K562 (cell line): ENCODE measurements around the gene SC5D. TPM values are rescaled to one million over a fixed set of nuclear protein-coding genes. Genes with fewer than 3 reads are reported as not detected.

Source experiments
- ATAC-seq: fragments of 200-7000 bp; cut with Tn5 transposase; 3 replicates; pipeline ENCODE4 v1.9.1; 2020; ENCODE audit warnings: moderate library complexity
- BruUV-seq: library from RNA; stranded (reverse); fragments of 400-500 nt; replicated peaks from 2 replicates; lab custom pipeline; 2021; lab: Mats Ljungman, UMichigan
- CTCF ChIA-PET: fragments of 300-600 bp; formaldehyde crosslinking; extraction: SDS; loops from one replicate; lab custom pipeline; 2021; ENCODE audit warnings: low intra/inter-chr PET ratio; lab: Yijun Ruan, JAX
- POLR2A ChIA-PET: fragments of 300-600, 350-650 bp; sonication (Branson Sonifier 250); formaldehyde crosslinking; extraction: SDS; loops from one replicate; lab custom pipeline; 2021; ENCODE audit warnings: antibody characterized with exemption, inconsistent platforms; lab: Yijun Ruan, JAX
- DNase-seq, 4 experiments: peaks; one replicate each; pipeline versions ENCODE4 v3.0.0 to v3.0.0-alpha.2; 2011 to 2018; ENCODE audit warnings: low spot score in 3 of 4, mixed read lengths in 3 of 4; ENCODE audit errors: extremely low read depth in 1 of 4
- FAIRE-seq: peaks from 2 replicates; lab custom pipeline; 2011; peaks lifted over from hg19 to GRCh38; lab: Jason Lieb, UNC
- H2AFZ ChIP-seq: 2 replicates; pipeline ENCODE4 v1.6.0; 2011; ENCODE audit warnings: low read depth, low read length, control low read depth, inconsistent platforms
- H3K27ac ChIP-seq: fragments of 200-600 bp; 3 replicates; pipeline ENCODE4 v1.8.0; 2011; ENCODE audit warnings: low read depth, mild to moderate bottlenecking, control low read depth, inconsistent platforms, low read length, moderate library complexity, mixed read lengths; ENCODE audit errors: extremely low read depth
- H3K27me3 ChIP-seq, 2 experiments: fragments of 300-600 bp in 1 of 2; 2 replicates in 1 of 2; 3 replicates in 1 of 2; pipeline versions ENCODE4 v1.6.0 to v1.8.0; 2011; ENCODE audit warnings: inconsistent platforms in 2 of 2, low read length in 2 of 2, mild to moderate bottlenecking in 1 of 2, mixed read lengths in 1 of 2, moderate library complexity in 1 of 2; ENCODE audit not compliant: control insufficient read depth in 2 of 2, insufficient read depth in 2 of 2
- H3K36me3 ChIP-seq: fragments of 300-600 bp; 3 replicates; pipeline ENCODE4 v1.8.0; 2011; ENCODE audit warnings: mild to moderate bottlenecking, low read length, inconsistent platforms; ENCODE audit not compliant: control insufficient read depth, insufficient read depth
- H3K4me1 ChIP-seq, 2 experiments: fragments of 200-600 bp in 1 of 2; replicated peaks in 1 of 2; 2 replicates in 1 of 2; 3 replicates in 1 of 2; pipeline versions ENCODE4 v1.5.1 to v1.8.0; 2011; ENCODE audit warnings: inconsistent platforms in 2 of 2, low read length in 2 of 2, mild to moderate bottlenecking in 1 of 2, mixed read lengths in 1 of 2, moderate library complexity in 1 of 2; ENCODE audit not compliant: control insufficient read depth in 2 of 2, insufficient read depth in 2 of 2
- H3K4me2 ChIP-seq: 2 replicates; pipeline ENCODE4 v1.6.1; 2011; ENCODE audit warnings: low read length, control low read depth, inconsistent platforms, mixed read lengths; ENCODE audit not compliant: insufficient read depth
- H3K4me3 ChIP-seq: fragments of 200-600 bp; sonication (generic), shearing (Covaris generic); 2 replicates; pipeline ENCODE4 v1.5.1; 2016; ENCODE audit warnings: control low read depth, inconsistent platforms
- H3K79me2 ChIP-seq: fragments of 200-600 bp; 3 replicates; pipeline ENCODE4 v1.8.0; 2011; ENCODE audit warnings: low read length, inconsistent platforms; ENCODE audit not compliant: control insufficient read depth, insufficient read depth
- H3K9ac ChIP-seq, 2 experiments: 2 replicates each; pipeline versions ENCODE4 v1.6.0 to v1.6.1; 2011; ENCODE audit warnings: low read depth in 2 of 2, low read length in 2 of 2, control low read depth in 1 of 2, inconsistent platforms in 1 of 2, mild to moderate bottlenecking in 1 of 2, mixed read lengths in 1 of 2; ENCODE audit not compliant: insufficient read depth in 1 of 2
- H3K9me1 ChIP-seq: one replicate; pipeline ENCODE4 v1.6.0; 2011; ENCODE audit warnings: inconsistent platforms, mild to moderate bottlenecking, low read length, moderate library complexity; ENCODE audit not compliant: control insufficient read depth, insufficient read depth
- H3K9me3 ChIP-seq: replicated peaks from 2 replicates; pipeline ENCODE4 v1.5.1; 2011; ENCODE audit warnings: low read depth, low read length, inconsistent platforms; ENCODE audit not compliant: control insufficient read depth, insufficient read depth
- H4K20me1 ChIP-seq: replicated peaks from 2 replicates; pipeline ENCODE4 v1.6.1; 2011; ENCODE audit warnings: low read length, inconsistent platforms, mixed read lengths; ENCODE audit not compliant: control insufficient read depth, insufficient read depth
- ARHGAP35 ChIP-seq: fragments of 450-650 bp; IDR thresholded peaks from 2 replicates; pipeline ENCODE4 v1.6.1; 2018; ENCODE audit not compliant: partially characterized antibody
- ATF1 ChIP-seq, 2 experiments: fragments of 450-650 bp in 1 of 2; IDR thresholded peaks; 2 replicates each; pipeline ENCODE4 v1.6.1; 2016; ENCODE audit warnings: missing compliant biosample characterization in 1 of 2, missing genetic modification characterization in 1 of 2
- CCNT2 ChIP-seq: IDR thresholded peaks from 2 replicates; pipeline ENCODE4 v1.6.1; 2011; ENCODE audit warnings: borderline replicate concordance, low read depth, mild to moderate bottlenecking, moderate library complexity, mixed read lengths, low read length; ENCODE audit not compliant: insufficient read length; ENCODE audit errors: extremely low read depth
- GTF2B ChIP-seq: IDR thresholded peaks from 2 replicates; pipeline ENCODE4 v1.6.1; 2011; ENCODE audit not compliant: insufficient read length; ENCODE audit errors: extremely low read depth
- HOXB6 ChIP-seq: fragments of 250-450 bp; sonication (Bioruptor Pico); IDR thresholded peaks from 2 replicates; pipeline ENCODE4 v1.5.1; 2022; ENCODE audit warnings: mild to moderate bottlenecking, borderline replicate concordance
- KDM5B ChIP-seq: fragments of 200-600 bp; sonication (generic); IDR thresholded peaks from 2 replicates; pipeline ENCODE4 v1.6.1; 2012; ENCODE audit warnings: low read depth, mild to moderate bottlenecking, moderate library complexity, low read length, control low read depth, inconsistent platforms; ENCODE audit not compliant: insufficient replicate concordance
- MXI1 ChIP-seq: IDR thresholded peaks from 2 replicates; pipeline ENCODE4 v1.6.1; 2011; ENCODE audit warnings: low read depth, mild to moderate bottlenecking, improper control_type of control experiment, low read length
- NBN ChIP-seq: fragments of 450-650 bp; IDR thresholded peaks from 2 replicates; pipeline ENCODE4 v1.6.1; 2016; ENCODE audit warnings: low read depth, mild to moderate bottlenecking
- PCBP2 ChIP-seq: fragments of 200-400 bp; formaldehyde crosslinking; IDR thresholded peaks from 2 replicates; pipeline ENCODE4 v1.6.1; 2018; ENCODE audit warnings: low read length, low read depth, mild to moderate bottlenecking, moderate library complexity; ENCODE audit not compliant: poor library complexity, severe bottlenecking
- SMARCA4 ChIP-seq: fragments of 450-650 bp; IDR thresholded peaks from 2 replicates; pipeline ENCODE4 v1.6.1; 2016
- TAF9B ChIP-seq: fragments of 450-650 bp; IDR thresholded peaks from 2 replicates; pipeline ENCODE4 v1.6.1; 2018; ENCODE audit warnings: mild to moderate bottlenecking; ENCODE audit not compliant: partially characterized antibody
- TAL1 ChIP-seq: fragments of 450-650 bp; IDR thresholded peaks from 2 replicates; pipeline ENCODE4 v1.6.1; 2016; ENCODE audit warnings: mild to moderate bottlenecking
- ZNF121 ChIP-seq: sonication (generic); formaldehyde crosslinking; conservative IDR thresholded peaks from 2 replicates; pipeline ENCODE4 v1.8.0; 2022; ENCODE audit warnings: missing genetic modification reagents
- ZNF23 ChIP-seq: fragments of 250-450 bp; sonication (Bioruptor Pico); IDR thresholded peaks from 2 replicates; pipeline ENCODE4 v1.4.0; 2020; ENCODE audit warnings: mild to moderate bottlenecking
- WGBS: fragments of 100-300 bp; shearing (Covaris generic); methylation state at CpG from one replicate; pipeline ENCODE4 v1.1.6; 2016; ENCODE audit warnings: low coverage, mixed read lengths; ENCODE audit not compliant: insufficient coverage; ENCODE audit errors: missing lambda C conversion rate; 5-methylcytosine and 5-hydroxymethylcytosine counted together
- in situ Hi-C: fragments of 300-500 bp; cut with MboI; formaldehyde crosslinking; loops from 4 replicates; pipeline ENCODE4 v1.15.0; 2018; ENCODE audit warnings: inconsistent platforms, mixed read lengths
- intact Hi-C: fragments of 100-400 bp; cut with micrococcal nuclease; formaldehyde crosslinking; loops from 2 replicates; pipeline ENCODE4 v1.14.2; 2022
- polyA plus RNA-seq, 8 experiments: library from polyadenylated mRNA; depleted of rRNA in 4 of 8; stranded (reverse) in 5 of 8; unstranded in 3 of 8; fragments of >200 nt; fragmentation: Nextera tagmentation in 2 of 8; fragmentation: Illumina TruSeq in 1 of 8; extraction: Ambion mirVana in 2 of 8; extraction: Trizol in 1 of 8; gene quantifications; 2 replicates each; pipeline versions ENCODE4 v1.2.1 to v1.2.3, GENCODE V29; 2011 to 2014; ENCODE audit warnings: inconsistent platforms in 1 of 8, missing spikeins in 1 of 8
- total RNA-seq, 7 experiments: library from RNA; depleted of rRNA in 6 of 7; stranded (reverse); fragments of >200 nt in 6 of 7; fragmentation: Illumina TruSeq in 2 of 7; extraction: Trizol in 2 of 7; gene quantifications; 2 replicates each; pipeline versions ENCODE4 v1.2.1 to v1.2.3, GENCODE V29; 2011 to 2021; ENCODE audit warnings: low replicate concordance in 1 of 7
- TF ChIP-seq, protein P1 (sequence below): fragments of 150-350 bp; conservative IDR thresholded peaks from 2 replicates; pipeline ENCODE4 v1.6.1; 2014; ENCODE audit warnings: low read length

SC5D gene
- total and polyA plus RNA-seq, 9 of the 15 experiments (the other 6 are each of a cell fraction or from before 2014, with no cell fraction given) = 7.6 to 84.0 (median 17.4) TPM

- no peak for DNase-seq
- Histone ChIP-seq H3K27me3 (peaks cover 5 to 11% of the 10 kb centered on the region in 2 experiments; a peak in 4 of 5 replicates), H3K4me2 (no peak overlapping the region), H3K9me1 (no peaks in the 10 kb centered on the region), H2AFZ (no peak overlapping the region), H3K36me3 (no peaks in the 10 kb centered on the region), H3K9me3 (no peaks in the 10 kb centered on the region), H3K27ac (no peak overlapping the region), H4K20me1 (no peaks in the 10 kb centered on the region), H3K9ac (no peak overlapping the region), H3K4me1 (no peaks in the 10 kb centered on the region), H3K4me3 (no peak overlapping the region), H3K79me2 (no peaks in the 10 kb centered on the region)
- intact Hi-C loops = no loop called here
- WGBS = 0% methylated on average over 7 of the region's 7 CpGs
- TF ChIP-seq CCNT2 (no peak), HOXB6 (CRISPR knock-in tag) (no peak), TAL1 (no peak), PCBP2 (no peak), SMARCA4 (no peak), NBN (no peak), ZNF23 (CRISPR knock-in tag) (no peak), ZNF121 (no peak), GTF2B (no peak), ATF1 (CRISPR knock-in tag; IDR thresholded peaks at IDR 0.05) (no peak), ATF1 (tag; IDR thresholded peaks at IDR 0.05) (no peak), TAF9B (no peak), ARHGAP35 (no peak), KDM5B (no peak), MXI1 (no peak)
- TF ChIP-seq, protein P1, sequence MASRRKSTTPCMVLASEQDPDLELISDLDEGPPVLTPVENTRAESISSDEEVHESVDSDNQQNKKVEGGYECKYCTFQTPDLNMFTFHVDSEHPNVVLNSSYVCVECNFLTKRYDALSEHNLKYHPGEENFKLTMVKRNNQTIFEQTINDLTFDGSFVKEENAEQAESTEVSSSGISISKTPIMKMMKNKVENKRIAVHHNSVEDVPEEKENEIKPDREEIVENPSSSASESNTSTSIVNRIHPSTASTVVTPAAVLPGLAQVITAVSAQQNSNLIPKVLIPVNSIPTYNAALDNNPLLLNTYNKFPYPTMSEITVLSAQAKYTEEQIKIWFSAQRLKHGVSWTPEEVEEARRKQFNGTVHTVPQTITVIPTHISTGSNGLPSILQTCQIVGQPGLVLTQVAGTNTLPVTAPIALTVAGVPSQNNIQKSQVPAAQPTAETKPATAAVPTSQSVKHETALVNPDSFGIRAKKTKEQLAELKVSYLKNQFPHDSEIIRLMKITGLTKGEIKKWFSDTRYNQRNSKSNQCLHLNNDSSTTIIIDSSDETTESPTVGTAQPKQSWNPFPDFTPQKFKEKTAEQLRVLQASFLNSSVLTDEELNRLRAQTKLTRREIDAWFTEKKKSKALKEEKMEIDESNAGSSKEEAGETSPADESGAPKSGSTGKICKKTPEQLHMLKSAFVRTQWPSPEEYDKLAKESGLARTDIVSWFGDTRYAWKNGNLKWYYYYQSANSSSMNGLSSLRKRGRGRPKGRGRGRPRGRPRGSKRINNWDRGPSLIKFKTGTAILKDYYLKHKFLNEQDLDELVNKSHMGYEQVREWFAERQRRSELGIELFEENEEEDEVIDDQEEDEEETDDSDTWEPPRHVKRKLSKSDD = no peak
- POLR2A ChIA-PET = no interaction called here
- CTCF ChIA-PET = no interaction called here
- in situ Hi-C loops = no loop called here
- no TSS peak for BruUV-seq
- FAIRE-seq = no peak
- no peak for ATAC-seq
Measured at GRCh38 chr11:121348220-121348875, 55.8 kb downstream of the SC5D start.
